AG08396 (cell line): ENCODE measurements around the gene TCF15.

Source experiments
- DNase-seq: peaks from one replicate; pipeline ENCODE4 v3.0.0; 2012; ENCODE audit warnings: low spot score, mixed read lengths

Gene TCF15

DNA sequence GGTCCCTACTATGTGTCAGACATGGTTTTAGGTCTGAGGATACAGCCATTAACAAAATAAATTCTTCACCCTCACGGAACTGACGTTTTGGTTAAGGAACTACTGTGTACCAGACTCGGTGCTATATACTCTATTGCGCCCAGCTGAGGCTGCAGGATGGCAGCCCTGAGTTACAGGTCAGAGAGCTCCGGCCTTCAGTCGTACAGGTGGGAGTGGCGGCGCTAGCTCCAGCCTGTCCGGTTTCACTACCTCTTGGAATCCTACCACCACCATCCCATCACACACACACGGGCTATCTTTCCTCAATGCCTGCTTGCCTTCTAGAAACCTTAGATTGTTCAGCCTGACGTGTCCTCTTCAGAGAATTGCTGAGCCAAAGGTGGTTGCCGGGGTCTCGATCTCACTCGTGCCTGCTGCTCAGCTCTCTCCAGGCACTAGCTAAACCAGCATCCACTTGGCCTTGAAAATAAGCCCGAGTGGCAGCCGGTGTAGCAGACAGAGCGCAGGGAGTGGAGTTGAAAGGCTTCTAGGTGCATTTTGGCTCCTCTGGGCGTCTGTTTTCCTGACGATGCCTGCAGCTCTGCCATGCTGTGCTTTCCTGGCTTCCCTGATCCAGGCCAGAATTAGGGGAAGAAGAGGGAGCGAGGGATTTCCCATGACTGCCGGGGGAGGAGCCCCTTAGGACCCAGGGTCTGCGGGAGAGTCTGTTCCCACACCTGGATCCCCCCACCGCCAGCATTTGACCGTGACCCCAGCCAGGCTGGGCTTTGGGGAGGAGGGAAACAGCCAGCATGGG, 1.1 kb upstream of the TCF15 start:
- no peak for DNase-seq

DNA sequence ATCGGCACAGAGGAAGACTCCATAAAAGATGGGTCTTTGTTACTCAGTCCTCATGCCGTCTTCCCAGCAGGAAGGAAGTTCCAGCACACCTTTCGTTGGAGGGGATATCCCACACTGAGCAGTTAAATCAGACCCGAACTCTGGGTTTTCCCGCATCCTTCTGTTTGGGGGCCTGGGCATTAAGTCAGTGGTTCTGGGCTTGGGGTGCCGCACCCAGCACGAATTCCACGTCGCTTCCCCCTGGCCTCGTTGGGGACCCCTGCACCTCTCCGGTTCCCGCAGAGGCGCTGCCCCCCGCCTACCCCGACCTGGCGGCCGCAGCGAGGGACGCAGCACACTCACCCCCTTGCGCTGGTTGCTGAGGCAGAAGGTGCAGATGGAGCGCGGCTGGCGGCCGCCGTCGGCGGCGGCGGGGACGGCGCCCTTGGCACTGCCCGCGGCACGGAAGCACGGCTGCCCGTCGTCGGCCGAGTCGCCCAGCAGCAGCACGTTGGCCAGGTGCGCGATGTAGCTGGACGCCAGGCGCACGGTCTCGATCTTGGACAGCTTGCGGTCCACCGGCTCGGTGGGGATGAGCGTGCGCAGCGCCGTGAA, 641 bp downstream of the TCF15 start:
- DNase-seq = no peak

DNA sequence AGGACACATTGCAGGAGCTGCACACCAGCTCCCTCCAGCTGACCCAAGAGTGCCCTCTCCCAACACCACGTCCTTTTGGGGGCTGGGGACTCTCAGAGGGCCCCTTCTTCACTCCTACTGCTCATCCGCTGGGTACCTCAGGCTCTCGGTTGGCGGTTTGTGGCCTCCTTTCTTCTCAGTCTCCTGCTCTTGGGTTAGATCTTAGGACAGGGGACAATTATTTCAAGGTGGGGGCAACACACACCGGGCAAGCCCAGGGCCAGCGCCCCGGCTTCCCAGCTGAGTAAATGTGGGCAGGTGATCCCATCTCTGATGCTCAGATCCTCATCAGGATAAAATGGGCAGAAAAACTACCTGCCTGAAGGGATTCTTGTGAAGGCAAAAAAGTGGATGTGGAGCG, 1.1 kb downstream of the TCF15 start:
- no peak for DNase-seq

DNA sequence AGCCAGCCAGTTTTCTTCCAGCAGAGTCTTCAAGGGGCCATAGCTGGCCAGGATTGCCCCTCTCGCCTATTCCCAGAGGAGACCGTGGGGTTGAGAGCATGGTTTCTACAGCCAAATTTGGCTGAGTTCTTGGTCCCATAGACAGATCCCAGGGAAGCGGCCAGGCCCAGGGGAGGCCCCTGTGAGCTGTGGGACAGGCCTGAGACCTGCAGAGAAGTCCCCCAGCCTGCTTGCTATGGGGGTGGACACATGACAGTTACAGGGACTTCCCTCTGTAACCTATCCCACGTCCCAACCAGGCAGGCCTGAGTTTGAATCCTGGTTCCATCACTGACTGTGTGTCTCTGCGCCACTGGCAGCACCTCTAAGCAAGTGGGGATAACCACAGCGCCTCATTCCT, 2.6 kb downstream of the TCF15 start:
- no peak for DNase-seq

DNA sequence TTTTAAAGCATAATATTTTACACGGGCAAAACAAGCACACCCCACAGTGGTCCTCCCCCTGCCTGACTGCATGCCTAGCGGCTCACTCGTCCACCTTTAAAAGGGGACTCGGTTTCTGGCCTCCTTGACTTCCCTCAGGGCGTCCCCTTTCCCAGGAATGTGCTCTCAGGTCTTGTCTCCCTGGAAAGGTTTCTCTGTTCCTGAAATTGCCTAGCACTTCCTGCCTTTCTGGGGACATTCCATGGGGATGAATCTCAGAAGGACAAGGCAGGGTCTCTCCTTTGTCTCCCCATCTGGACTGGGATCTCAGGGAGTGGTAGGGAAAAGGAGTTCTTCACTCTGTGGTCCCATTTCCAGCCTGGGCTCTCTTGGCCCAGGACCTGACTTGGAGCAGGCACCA, 4.9 kb downstream of the TCF15 start:
- no peak for DNase-seq

DNA sequence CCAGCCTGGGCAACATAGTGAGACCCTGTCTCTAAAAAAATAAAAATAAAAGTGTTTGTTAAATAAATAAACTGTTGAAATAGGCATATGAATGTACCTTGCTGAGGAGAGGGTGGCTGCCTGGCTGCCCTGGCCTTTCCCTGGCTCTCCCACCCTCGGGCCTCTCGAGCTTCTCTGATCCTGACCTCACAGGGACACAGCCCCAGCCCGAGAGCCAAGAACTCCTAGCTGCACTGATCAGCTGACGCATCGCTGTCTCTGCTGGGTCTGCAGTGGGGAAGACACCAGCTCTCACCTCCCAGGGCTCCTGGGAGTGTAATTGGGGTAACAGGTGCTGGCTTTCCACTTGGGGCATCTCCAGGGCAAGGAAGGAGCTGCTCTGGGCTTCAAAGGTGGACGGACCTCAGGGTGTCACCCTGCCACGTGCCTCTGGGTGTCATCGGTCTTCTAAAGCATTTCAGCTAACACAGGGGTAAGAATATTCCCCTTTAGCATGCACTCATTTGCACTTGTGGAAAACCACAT, 6.9 kb downstream of the TCF15 start:
- DNase-seq = no peak

DNA sequence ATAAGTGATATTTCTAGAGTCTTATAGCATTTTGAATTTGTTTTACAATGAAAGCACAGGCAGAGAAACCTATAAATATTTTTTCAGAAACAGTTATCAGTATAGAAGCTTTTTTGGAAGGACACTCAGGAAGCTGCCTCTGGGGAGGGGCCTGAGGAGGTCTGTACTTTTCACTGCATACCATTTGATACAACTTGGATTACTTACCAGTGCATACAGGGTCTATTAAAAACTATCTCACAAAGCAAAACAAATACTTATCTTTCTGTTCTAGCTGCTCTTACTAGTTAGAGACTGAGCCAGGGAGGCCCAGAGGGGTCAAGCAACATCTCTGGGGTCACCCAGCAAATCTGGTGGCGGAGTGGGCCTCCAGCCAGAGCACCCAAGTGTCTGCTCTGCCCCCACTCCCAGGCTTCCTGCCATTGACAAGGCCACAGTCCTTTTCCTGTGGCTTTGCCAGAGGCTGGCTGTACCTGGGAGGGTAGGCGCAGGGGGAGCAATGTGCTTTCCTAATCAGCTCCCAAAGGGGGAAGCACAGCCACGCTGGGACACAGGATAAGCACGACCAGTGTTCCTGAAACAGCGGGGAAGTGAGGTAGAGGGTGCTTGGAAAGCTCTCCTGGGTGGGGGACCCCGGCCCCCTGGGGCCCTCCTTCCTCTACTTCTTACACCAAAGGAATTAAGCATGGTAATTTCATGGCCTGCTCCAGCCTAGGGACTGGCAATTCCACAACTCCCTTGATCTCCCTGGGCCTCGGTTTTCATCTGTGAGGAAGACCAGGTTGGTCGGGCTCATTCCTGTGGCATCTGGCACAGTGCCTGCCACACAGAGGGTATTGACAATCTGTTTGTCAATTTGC, 7.8 kb downstream of the TCF15 start:
- DNase-seq = no peak

DNA sequence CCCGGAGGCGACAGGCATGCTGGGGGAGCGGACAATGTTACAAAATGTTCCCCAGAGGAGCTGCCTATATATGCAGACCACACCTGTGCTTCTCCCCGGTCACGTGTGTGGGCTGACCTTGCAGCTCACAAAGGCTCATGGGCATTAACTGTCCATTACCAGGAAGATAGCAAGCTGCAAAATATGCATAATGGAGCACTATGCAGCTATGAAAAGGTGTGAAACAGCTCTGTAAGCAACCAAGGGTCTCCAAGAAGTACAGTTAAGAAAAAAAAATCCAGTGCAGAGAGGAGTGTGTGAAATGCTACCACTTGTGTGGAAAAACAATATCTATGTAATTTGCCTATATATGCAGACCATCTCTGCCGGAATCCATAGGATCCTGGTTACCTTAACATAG, 9.4 kb downstream of the TCF15 start:
- DNase-seq = no peak

DNA sequence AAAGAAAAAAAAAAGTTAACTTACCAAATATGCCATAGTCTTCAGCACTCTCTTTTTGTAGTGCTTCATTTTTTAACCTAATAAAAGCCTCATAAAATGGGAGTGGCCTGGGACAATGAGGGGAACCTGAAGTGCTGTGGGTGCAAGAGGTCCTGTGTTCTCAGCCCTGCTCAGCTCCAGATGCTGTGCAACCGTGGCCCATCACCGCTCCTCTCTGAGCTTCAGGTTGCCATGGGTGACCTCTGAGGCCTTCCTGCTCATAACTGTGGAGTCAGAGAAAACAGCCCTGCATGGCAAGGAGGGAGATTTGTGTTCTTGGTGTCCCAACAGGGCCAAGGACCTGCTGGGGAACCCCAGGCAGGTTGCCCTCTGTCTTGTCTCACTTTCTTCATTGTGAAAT, 10.0 kb downstream of the TCF15 start:
- no peak for DNase-seq

DNA sequence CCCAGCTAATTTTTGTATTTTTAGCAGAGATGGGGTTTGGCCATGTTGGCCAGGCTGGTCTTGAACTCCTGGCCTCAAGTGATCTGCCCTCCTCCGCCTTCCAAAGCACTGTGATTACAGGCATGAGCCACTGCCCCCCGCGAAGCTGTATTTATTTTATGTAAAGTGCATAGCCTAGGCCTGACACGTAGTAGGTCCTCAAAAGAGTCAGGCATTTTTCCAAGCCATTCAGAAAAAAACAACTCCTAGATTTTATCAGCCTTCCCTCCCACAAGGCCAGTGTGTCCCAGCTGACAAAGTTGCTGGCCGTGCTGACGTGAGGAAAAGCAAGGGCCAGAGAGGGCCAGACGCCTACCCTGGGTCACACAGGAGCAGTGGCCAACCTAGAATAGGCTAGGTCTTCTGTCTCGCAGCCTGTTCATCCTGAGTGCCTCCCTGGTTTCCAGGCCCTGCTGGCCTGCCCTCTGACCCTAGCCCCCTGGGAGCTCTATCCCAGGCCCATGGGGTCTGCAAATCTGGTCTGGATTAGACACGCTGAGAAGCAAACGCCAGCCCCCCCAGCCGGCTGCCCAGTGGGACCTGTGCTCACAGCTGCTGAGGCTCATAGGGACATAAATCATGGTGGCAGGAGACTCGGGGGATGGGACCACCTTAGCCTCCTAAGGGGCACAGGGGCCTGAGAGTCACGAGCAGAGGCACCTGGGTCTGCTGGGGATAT, 11.8 kb downstream of the TCF15 start:
- DNase-seq = no peak

DNA sequence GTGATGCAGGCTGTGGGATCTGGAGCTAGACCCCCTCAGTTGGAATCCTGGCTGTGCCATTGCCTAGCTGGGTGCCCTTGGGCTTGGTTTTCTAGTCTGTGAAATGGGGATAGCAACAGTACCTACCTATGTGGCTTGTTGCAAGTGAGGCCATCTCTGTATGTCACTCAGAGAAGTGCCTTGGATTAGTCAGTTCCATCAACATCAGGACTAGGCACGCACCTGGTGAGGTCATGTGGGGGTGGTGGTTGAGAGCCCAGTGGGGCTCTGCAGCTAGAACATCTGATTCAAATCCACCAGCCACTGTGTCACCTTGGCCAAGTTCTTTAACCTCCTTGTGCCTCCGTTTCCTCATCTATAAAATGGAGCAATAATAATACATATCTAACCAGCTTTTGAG, 12.5 kb downstream of the TCF15 start:
- DNase-seq = no peak

DNA sequence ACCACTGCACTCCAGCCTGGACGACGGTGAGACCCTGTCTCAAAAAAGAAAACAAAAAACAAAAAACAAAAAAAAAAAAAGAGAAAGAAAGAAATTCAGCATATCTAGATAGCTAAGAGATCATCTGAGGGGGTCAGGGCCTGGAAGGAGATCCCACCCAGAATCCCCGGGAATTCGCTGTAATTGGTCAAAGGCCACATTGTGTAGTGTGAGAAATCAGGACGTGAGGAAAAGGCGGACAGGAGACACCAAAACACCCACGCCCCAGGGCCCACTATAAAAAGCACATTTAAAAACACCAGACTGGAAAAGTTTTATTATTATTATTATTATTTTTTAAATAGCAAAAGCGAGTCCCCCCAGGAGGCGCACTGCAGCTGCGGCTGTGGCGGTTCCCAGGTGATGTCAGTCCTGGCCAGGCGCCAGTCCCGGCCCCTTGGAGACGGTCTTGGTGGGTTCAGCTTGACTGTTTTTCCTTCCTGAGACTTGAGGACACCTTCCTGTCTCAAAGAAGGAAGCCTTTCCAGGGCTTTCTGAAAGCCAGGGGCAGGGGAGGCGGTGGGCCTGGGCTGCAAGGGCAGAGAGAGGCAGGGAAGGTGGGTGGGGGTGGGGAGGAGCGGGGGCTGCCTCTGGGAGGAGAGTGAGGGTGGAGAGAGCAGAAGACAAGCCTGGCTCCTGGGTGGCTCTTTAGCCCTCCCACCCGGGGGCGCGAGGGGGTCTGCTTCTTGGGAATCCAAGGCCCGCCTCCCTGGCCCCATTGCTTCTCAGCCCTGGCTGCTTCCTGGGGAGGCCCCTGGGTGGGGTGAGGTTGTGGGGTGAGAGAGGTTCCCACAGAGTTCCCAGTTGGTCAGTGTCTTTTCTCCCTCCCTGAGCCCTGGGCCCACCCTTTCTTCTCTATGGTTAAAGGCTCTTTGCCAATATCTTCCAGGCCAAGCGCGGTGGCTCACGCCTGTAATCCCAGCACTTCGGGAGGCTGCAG, 14.5 kb downstream of the TCF15 start:
- no peak for DNase-seq

DNA sequence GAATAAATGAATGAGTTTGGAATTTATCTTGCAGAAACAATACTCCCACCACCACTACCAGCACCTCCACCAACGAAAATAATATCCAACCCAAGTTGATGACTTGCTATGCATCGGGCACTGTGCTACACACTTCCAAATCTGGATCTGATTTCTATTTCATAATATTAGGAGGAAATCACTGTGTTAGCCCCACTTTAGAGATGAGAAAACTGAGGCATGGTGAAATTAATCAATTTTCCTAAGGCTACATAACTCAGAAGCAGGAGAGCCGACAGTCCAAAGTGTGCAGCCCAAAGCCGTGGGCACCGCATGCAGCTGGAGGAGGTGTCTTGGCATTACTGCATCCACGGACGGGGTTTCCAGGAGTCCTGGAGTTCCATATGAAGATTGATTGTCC, 17.6 kb downstream of the TCF15 start:
- DNase-seq = no peak

DNA sequence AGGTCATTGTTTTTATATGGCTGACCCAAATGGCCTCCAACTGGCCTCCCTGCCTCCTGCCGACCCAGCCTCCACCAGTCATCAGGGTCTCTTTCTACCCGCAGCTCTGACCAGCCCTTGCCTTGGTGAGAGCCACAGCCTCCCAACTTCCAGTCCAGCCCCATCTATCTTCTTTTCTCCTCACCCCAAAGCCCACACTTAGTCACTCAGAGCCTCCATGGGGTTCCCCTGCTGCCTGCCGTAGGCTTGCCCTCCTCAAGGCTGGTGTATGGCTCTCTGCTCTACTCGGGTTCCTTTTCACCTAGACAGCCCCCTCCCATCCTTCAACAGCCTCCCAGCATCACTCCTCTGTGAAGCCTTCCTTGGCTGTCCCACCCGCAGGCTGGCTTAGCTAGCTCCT, 18.2 kb downstream of the TCF15 start:
- DNase-seq = no peak

DNA sequence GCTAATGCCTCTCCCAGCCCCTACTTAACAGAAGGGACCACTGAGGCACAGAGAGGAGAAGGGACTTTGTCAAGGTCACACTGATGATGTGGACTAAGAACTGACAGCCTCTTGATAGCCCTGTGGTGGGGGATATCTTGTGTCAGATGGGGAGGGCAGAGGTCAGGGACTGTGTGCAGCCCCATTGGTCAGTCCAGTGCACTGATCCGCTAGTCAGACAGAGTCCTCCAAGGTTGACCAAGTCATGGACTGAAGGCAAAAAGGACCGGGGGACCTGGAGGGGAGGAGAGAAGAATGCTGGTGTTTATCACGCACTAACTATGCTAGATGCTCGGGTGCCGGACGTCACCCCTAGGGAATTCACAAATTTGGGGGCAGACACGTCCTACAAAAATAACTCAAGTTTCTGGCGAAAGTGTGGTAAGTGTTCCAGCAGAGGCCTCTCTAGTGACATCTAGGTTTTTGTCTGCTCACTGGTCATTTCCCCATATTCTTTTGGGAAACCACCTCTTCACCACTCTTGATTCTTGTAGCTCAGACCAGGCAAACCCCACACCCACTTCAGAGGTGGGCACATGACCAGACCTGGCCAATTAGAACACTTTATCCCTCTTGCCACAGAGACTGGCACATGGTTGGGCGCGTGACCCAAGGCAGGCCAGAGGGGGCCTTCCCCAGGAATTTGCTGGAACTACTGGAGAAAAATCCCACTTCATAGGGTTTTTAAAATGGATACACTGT, 21.0 kb downstream of the TCF15 start:
- no peak for DNase-seq

DNA sequence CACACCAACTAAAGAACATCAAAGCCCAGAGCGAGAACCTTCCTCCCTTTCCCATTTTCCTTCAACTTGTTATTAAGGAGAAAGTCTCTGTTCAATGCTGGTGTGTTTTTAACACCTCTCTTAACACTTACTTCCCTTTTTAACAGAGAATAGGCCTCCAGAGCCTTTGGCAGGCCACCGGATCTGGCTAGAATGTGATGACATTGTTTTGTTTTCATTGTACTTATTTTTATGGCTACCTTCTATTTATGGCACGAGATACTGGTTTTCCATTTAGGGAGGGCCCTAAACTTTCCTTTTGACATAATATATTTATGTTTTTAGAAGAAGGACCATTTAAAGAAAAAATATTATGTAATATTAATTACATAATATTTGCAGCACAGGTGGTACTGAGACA, 21.6 kb downstream of the TCF15 start:
- no peak for DNase-seq

DNA sequence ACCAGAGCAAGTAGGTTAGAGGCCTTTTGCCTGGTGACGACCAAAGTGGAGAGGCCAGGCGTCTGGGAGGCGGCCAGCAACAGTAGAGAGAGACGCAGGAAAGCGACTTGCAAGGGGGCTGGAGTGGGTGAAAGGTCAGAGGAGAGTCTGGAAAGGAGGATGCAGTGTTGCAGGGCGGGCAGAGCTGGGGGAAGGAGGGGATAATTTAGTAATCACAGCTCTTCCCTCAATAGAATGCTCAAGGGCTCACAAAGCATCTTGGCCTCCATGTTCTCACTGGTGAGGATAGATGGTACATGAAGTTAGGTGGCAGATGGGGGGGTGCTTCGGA, 25.2 kb downstream of the TCF15 start:
- no peak for DNase-seq

DNA sequence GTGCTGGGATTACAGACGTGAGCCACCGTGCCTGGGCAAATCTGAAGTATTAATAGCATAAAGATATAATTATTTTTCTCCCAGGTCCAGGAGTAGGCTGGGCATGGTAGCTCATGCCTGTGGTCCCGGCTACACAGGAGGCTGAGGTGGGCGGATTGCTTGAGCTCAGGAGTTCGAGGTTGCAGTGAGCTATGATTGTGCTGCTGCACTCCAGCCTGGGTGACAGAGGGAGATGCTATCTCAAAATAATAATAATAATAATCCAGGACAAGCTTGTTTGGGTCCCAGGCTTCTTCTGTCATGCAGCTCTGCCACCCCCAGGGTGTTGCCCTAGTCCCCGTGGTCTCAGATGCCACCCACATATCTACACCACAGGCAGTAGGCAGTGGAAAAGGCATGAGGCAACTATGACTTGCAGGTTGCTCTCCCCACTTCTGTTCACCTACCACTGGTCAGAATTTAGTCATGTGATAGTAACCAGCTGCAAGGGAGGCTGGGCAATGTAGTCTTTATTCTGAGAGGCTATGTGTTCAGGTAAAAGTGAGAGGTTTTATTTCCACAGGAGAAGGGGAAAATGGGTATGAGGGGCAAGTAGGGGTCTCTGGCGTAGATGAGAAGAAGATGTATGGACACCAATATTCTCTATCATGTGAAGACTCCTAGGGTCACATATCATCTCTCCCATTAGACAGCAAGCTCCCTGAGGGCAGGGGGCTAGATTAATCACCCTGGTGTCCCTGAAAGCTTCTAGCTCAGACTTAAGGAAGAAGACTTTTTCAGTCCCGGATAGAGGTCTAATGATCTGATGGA, 25.7 kb downstream of the TCF15 start:
- DNase-seq = no peak

DNA sequence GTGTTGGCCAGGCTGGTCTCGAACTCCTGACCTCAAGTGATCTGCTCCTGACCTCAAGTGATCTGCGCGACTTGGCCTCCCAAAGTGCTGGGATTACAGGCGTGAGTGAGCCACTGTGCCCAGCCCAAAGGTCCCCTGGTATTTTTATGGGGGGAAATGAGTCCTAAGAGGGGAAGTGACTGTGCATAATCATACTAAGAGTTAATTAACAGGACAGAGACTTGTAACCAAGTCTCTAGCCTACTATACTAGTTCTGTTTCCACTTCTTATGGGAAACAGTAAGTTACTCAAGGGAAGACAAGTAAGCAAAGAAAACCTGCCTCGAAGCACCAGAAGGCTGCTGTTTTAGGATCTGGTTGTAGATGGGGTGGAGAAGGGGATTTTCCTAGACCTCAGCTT, 27.9 kb downstream of the TCF15 start:
- DNase-seq = no peak
